GM23338 (cell line): ENCODE data around the gene LSM2. TPM values are rescaled to one million over a fixed set of nuclear protein-coding genes. Genes with fewer than 3 reads are reported as not detected.
"Not testable (repeated sequence)": the region's sequence is repeated elsewhere in the genome, so short reads cannot be mapped to it uniquely, and the experiment has no call there.

Experiments
- ATAC-seq: fragments of 200-7000 bp; cut with Tn5 transposase; 3 replicates; pipeline ENCODE4 v1.9.1; 2020
- DNase-seq: peaks from one replicate; pipeline ENCODE4 v3.0.0-alpha.2; 2015; ENCODE audit warnings: low spot score
- H2AFZ ChIP-seq: fragments of 200-600 bp; sonication (generic); 2 replicates; pipeline ENCODE4 v1.8.0; 2016; ENCODE audit warnings: antibody characterized with exemption, mild to moderate bottlenecking, moderate library complexity
- H3F3A ChIP-seq: fragments of 200-600 bp; sonication (generic); replicated peaks from 2 replicates; pipeline ENCODE4 v1.8.0; 2017; ENCODE audit warnings: antibody characterized with exemption, mixed run types, low read depth
- H3K27ac ChIP-seq: fragments of 200-600 bp; sonication (generic); 2 replicates; pipeline ENCODE4 v1.6.1; 2016; ENCODE audit warnings: low read depth
- H3K27me3 ChIP-seq: fragments of 200-600 bp; sonication (generic); 2 replicates; pipeline ENCODE4 v1.8.0; 2016; ENCODE audit warnings: mild to moderate bottlenecking, mixed run types, moderate library complexity; ENCODE audit not compliant: insufficient read depth
- H3K36me3 ChIP-seq: fragments of 200-600 bp; sonication (generic); 2 replicates; pipeline ENCODE4 v1.8.0; 2016; ENCODE audit warnings: mild to moderate bottlenecking; ENCODE audit not compliant: insufficient read depth
- H3K4me1 ChIP-seq: fragments of 200-600 bp; sonication (generic); 2 replicates; pipeline ENCODE4 v1.8.0; 2016; ENCODE audit warnings: mild to moderate bottlenecking, moderate library complexity; ENCODE audit not compliant: insufficient read depth
- H3K4me2 ChIP-seq: fragments of 200-600 bp; sonication (generic); 2 replicates; pipeline ENCODE4 v1.7.1; 2017; ENCODE audit warnings: mixed run types
- H3K4me3 ChIP-seq: fragments of 200-600 bp; sonication (generic); 2 replicates; pipeline ENCODE4 v1.6.1; 2016; ENCODE audit warnings: mixed run types
- H3K79me2 ChIP-seq: fragments of 200-600 bp; sonication (generic); replicated peaks from 2 replicates; pipeline ENCODE4 v1.8.0; 2017; ENCODE audit warnings: mild to moderate bottlenecking; ENCODE audit not compliant: insufficient read depth
- H3K9me2 ChIP-seq: fragments of 200-600 bp; sonication (generic); 2 replicates; pipeline ENCODE4 v1.8.0; 2017; ENCODE audit not compliant: insufficient read depth
- H4K20me1 ChIP-seq: fragments of 200-600 bp; sonication (generic); replicated peaks from 2 replicates; pipeline ENCODE4 v1.8.0; 2017; ENCODE audit warnings: mild to moderate bottlenecking; ENCODE audit not compliant: insufficient read depth
- H3K27ac Mint-ChIP-seq: 2 replicates; pipeline ENCODE4 v1.8.0; 2020; ENCODE audit warnings: inconsistent platforms, mild to moderate bottlenecking, moderate library complexity, mixed read lengths
- H3K27me3 Mint-ChIP-seq: 3 replicates; pipeline ENCODE4 v1.8.0; 2022; ENCODE audit warnings: low read depth, mild to moderate bottlenecking, moderate library complexity, mixed read lengths, inconsistent platforms; ENCODE audit not compliant: insufficient read depth, poor library complexity
- H3K36me3 Mint-ChIP-seq: 3 replicates; pipeline ENCODE4 v1.8.0; 2021; ENCODE audit warnings: low read depth, mild to moderate bottlenecking, inconsistent platforms, moderate library complexity, mixed read lengths
- H3K4me1 Mint-ChIP-seq: 3 replicates; pipeline ENCODE4 v1.8.0; 2020; ENCODE audit warnings: mild to moderate bottlenecking, inconsistent platforms, mixed read lengths
- H3K4me3 Mint-ChIP-seq: 3 replicates; pipeline ENCODE4 v1.8.0; 2021; ENCODE audit warnings: moderate library complexity, mild to moderate bottlenecking, inconsistent platforms, mixed read lengths
- H3K9me3 Mint-ChIP-seq: 3 replicates; pipeline ENCODE4 v1.8.0; 2020; ENCODE audit warnings: moderate library complexity, mild to moderate bottlenecking, inconsistent platforms, mixed read lengths
- CREB1 ChIP-seq: fragments of 250-450 bp; sonication (Bioruptor Pico); IDR thresholded peaks from 2 replicates; pipeline ENCODE4 v1.5.0; 2020; ENCODE audit warnings: low read depth, mild to moderate bottlenecking, moderate library complexity
- CTCF ChIP-seq, 2 experiments: fragments of 200-600 bp in 1 of 2; sonication (generic) in 1 of 2; conservative IDR thresholded peaks; 2 replicates each; pipeline versions ENCODE4 v1.5.1 to v1.6.1; 2016 to 2017; ENCODE audit warnings: antibody characterized with exemption in 2 of 2, low read depth in 2 of 2, mild to moderate bottlenecking in 2 of 2, moderate library complexity in 1 of 2
- EZH2 ChIP-seq: fragments of 200-600 bp; sonication (generic); IDR thresholded peaks from one replicate; pipeline ENCODE4 v1.8.0; 2017; ENCODE audit warnings: antibody characterized with exemption, mild to moderate bottlenecking, low read depth; ENCODE audit not compliant: unreplicated experiment
- EZH2phosphoT487 ChIP-seq: fragments of 200-600 bp; sonication (generic); IDR thresholded peaks from one replicate; pipeline ENCODE4 v1.8.1; 2018; ENCODE audit warnings: antibody characterized with exemption; ENCODE audit not compliant: unreplicated experiment
- JUNB ChIP-seq: IDR thresholded peaks from one replicate; pipeline ENCODE4 v1.6.1; 2016; ENCODE audit warnings: antibody characterized with exemption; ENCODE audit not compliant: unreplicated experiment
- NANOG ChIP-seq: IDR thresholded peaks from 2 replicates; pipeline ENCODE4 v1.6.1; 2016; ENCODE audit warnings: antibody characterized with exemption, borderline replicate concordance
- POLR2AphosphoS5 ChIP-seq: IDR thresholded peaks from 2 replicates; pipeline ENCODE4 v1.6.1; 2016; ENCODE audit warnings: antibody characterized with exemption, low read depth
- ZNF114 ChIP-seq: fragments of 250-450 bp; sonication (Bioruptor Pico); IDR thresholded peaks from 2 replicates; pipeline ENCODE4 v1.5.0; 2020; ENCODE audit warnings: mild to moderate bottlenecking, moderate library complexity
- ZNF331 ChIP-seq: fragments of 250-450 bp; sonication (Bioruptor Pico); IDR thresholded peaks from 2 replicates; pipeline ENCODE4 v1.5.0; 2020; ENCODE audit warnings: low read depth, mild to moderate bottlenecking, moderate library complexity
- ZNF462 ChIP-seq: fragments of 250-450 bp; sonication (Bioruptor Pico); IDR thresholded peaks from 2 replicates; pipeline ENCODE4 v1.5.0; 2020; ENCODE audit warnings: mild to moderate bottlenecking, moderate library complexity
- polyA plus RNA-seq: library from polyadenylated mRNA; unstranded; fragments of >200 nt; fragmentation: Nextera tagmentation; extraction: Ambion mirVana; gene quantifications from 2 replicates; pipeline ENCODE4 v1.2.1, GENCODE V29; 2016
- total RNA-seq: library from RNA; depleted of rRNA; stranded (reverse); fragments of >200 nt; shearing (Covaris generic); gene quantifications from 2 replicates; pipeline ENCODE4 v1.2.3, GENCODE V29; 2014
- TF ChIP-seq, protein P1 (sequence below): IDR thresholded peaks from one replicate; pipeline ENCODE4 v1.6.1; 2018; ENCODE audit warnings: antibody characterized with exemption; ENCODE audit not compliant: unreplicated experiment

LSM2 gene
- total and polyA plus RNA-seq, 2 experiments from 2014 or later = 106 to 140 TPM

- Histone ChIP-seq H3F3A (peaks cover 13% of the 10 kb centered on the region), H3K4me2 (peak overlapping the region; percentile 88; the same call in 1 of the 2 replicates), H3K4me1 (peaks cover 52% of the 10 kb centered on the region), H3K79me2 (peaks cover 19% of the 10 kb centered on the region)
- H2AFZ ChIP-seq, H3K9me2 ChIP-seq, DNase-seq, H3K36me3 Mint-ChIP-seq, H4K20me1 ChIP-seq, H3K4me3 ChIP-seq, ATAC-seq, H3K27ac Mint-ChIP-seq, H3K27me3 ChIP-seq, H3K27ac ChIP-seq, H3K9me3 Mint-ChIP-seq, H3K36me3 ChIP-seq: not testable (repeated sequence)
- H3K4me3 Mint-ChIP-seq = peak overlapping the region; percentile 84; the same call in 1 of the 3 replicates
- H3K27me3 Mint-ChIP-seq = peaks cover 21% of the 10 kb centered on the region
- H3K4me1 Mint-ChIP-seq = peaks cover 42% of the 10 kb centered on the region
These were observed 13.6 kb upstream of the LSM2 start for GRCh38 chr6:31820399-31820798.

- DNase-seq = no peak
- Mint-ChIP-seq H3K27ac (no peak overlapping the region), H3K4me3 (no peak overlapping the region; the same call in 2 of the 3 replicates), H3K4me1 (peaks cover 37% of the 10 kb centered on the region), H3K9me3 (peaks cover 10% of the 10 kb centered on the region; the same call in 2 of the 3 replicates), H3K36me3 (peaks cover 9% of the 10 kb centered on the region; the same call in 2 of the 3 replicates), H3K27me3 (peaks cover 24% of the 10 kb centered on the region)
- Histone ChIP-seq H3K36me3 (no peaks in the 10 kb centered on the region), H3K4me2 (no peak overlapping the region), H4K20me1 (peaks cover 9% of the 10 kb centered on the region; the same call in 1 of the 2 replicates), H3K9me2 (no peaks in the 10 kb centered on the region), H3K27ac (no peak overlapping the region), H2AFZ (no peak overlapping the region), H3K27me3 (no peaks in the 10 kb centered on the region), H3K4me1 (peaks cover 47% of the 10 kb centered on the region), H3K79me2 (peaks cover 19% of the 10 kb centered on the region), H3K4me3 (no peak overlapping the region), H3F3A (peaks cover 13% of the 10 kb centered on the region)
- ATAC-seq = no peak
- TF ChIP-seq ZNF331 (no peak), CTCF (conservative IDR thresholded peaks at IDR 0.05; ENCODE audit: low read depth in 2 of 2) (no peak), POLR2AphosphoS5 (no peak), ZNF462 (CRISPR knock-in tag) (no peak), EZH2phosphoT487 (no peak), EZH2 (no peak), CREB1 (CRISPR knock-in tag) (no peak), JUNB (no peak), NANOG (no peak), ZNF114 (CRISPR knock-in tag) (no peak)
- TF ChIP-seq, protein P1, sequence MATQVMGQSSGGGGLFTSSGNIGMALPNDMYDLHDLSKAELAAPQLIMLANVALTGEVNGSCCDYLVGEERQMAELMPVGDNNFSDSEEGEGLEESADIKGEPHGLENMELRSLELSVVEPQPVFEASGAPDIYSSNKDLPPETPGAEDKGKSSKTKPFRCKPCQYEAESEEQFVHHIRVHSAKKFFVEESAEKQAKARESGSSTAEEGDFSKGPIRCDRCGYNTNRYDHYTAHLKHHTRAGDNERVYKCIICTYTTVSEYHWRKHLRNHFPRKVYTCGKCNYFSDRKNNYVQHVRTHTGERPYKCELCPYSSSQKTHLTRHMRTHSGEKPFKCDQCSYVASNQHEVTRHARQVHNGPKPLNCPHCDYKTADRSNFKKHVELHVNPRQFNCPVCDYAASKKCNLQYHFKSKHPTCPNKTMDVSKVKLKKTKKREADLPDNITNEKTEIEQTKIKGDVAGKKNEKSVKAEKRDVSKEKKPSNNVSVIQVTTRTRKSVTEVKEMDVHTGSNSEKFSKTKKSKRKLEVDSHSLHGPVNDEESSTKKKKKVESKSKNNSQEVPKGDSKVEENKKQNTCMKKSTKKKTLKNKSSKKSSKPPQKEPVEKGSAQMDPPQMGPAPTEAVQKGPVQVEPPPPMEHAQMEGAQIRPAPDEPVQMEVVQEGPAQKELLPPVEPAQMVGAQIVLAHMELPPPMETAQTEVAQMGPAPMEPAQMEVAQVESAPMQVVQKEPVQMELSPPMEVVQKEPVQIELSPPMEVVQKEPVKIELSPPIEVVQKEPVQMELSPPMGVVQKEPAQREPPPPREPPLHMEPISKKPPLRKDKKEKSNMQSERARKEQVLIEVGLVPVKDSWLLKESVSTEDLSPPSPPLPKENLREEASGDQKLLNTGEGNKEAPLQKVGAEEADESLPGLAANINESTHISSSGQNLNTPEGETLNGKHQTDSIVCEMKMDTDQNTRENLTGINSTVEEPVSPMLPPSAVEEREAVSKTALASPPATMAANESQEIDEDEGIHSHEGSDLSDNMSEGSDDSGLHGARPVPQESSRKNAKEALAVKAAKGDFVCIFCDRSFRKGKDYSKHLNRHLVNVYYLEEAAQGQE = no peak
These were observed 13.1 kb upstream of the LSM2 start for GRCh38 chr6:31819871-31820299.
